Hepatocyte (in vitro differentiated cells): ENCODE data around the gene TPRN.

ENCODE experiments used
- EZH2 ChIP-seq: fragments of 200-600 bp; sonication (generic); IDR thresholded peaks from 2 replicates; pipeline ENCODE4 v1.6.1; 2016; ENCODE audit warnings: antibody characterized with exemption, mild to moderate bottlenecking, borderline replicate concordance
- TF ChIP-seq, protein P1 (sequence below): fragments of 200-600 bp; sonication (generic); IDR thresholded peaks from 2 replicates; pipeline ENCODE4 v1.5.1; 2016; ENCODE audit warnings: antibody characterized with exemption, mild to moderate bottlenecking; ENCODE audit not compliant: poor library complexity

DNA sequence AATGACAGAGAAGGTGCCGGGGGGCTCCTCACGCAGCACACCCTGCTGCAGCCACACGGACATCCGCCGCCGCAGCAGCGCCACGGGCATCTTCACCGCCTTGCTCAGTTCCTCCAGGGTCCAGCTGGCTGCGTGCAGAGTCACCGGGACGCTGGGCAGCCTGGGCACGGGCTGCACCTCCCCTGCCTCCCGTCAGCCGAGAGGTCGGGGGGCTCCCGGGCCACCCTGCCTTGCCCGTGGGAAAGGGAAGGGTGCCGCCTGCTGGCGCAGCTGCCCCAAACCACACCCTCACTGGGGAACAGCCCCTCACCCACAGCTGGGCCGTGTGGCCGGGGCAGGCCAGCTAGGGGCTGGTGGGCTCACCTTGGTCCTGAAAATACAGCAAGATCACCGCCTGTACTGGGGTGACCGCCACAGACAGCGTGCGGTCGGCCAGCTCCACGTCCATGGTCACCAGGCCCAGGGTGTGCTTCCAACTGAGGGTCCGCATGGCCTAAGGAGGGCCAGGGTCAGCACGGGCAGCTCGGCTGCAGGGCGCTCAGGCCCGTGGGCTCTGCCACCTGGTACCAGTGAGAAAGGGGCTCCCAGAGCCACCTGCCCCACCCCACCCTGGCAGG lies 25.1 kb downstream of the TPRN start:
- TF ChIP-seq EZH2 = no peak
- TF ChIP-seq, protein P1, sequence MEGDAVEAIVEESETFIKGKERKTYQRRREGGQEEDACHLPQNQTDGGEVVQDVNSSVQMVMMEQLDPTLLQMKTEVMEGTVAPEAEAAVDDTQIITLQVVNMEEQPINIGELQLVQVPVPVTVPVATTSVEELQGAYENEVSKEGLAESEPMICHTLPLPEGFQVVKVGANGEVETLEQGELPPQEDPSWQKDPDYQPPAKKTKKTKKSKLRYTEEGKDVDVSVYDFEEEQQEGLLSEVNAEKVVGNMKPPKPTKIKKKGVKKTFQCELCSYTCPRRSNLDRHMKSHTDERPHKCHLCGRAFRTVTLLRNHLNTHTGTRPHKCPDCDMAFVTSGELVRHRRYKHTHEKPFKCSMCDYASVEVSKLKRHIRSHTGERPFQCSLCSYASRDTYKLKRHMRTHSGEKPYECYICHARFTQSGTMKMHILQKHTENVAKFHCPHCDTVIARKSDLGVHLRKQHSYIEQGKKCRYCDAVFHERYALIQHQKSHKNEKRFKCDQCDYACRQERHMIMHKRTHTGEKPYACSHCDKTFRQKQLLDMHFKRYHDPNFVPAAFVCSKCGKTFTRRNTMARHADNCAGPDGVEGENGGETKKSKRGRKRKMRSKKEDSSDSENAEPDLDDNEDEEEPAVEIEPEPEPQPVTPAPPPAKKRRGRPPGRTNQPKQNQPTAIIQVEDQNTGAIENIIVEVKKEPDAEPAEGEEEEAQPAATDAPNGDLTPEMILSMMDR = no peak
